Endothelial cell of coronary artery (primary cell): ENCODE measurements around the gene NIPAL1. TPM values are rescaled to one million over a fixed set of nuclear protein-coding genes. Genes with fewer than 3 reads are reported as not detected.

Experiments
- total RNA-seq: library from RNA; depleted of rRNA; stranded (reverse); fragments of >200 nt; gene quantifications from 2 replicates; pipeline ENCODE4 v1.2.3, GENCODE V29; 2014

The NIPAL1 gene
- total RNA-seq: 1.0 and 1.4 TPM in 2 replicates

GRCh38 chr4:48016141-48017107, at the start of gene NIPAL1, which contains the start of gene CNGA1:
Gene NIPAL1, plus strand, starts transcription at chr4:48016772. Its CDS starts 68 bp downstream, at chr4:48016840.
Gene CNGA1, minus strand, starts transcription at chr4:48016681. Its CDS starts 63,992 bp downstream, at chr4:47952689.

Other genes with a start within 250 kb of the NIPAL1 start
- 0.09 and 1.9 TPM in 2 replicates for gene CORIN, start 178.7 kb upstream of the NIPAL1 start, total RNA-seq
- gene NFXL1, start 102.2 kb upstream of the NIPAL1 start, total RNA-seq: 5.3 and 6.4 TPM in 2 replicates
- gene CNGA1, start 91 bp upstream of the NIPAL1 start, total RNA-seq: 0.56 TPM in 1 of 2 replicates, not detected in the other
- gene TXK, start 117.5 kb downstream of the NIPAL1 start, total RNA-seq: 0.18 and 0.75 TPM in 2 replicates